SK-N-SH (cell line): ENCODE measurements around the gene CNTD1. TPM values are rescaled to one million over a fixed set of nuclear protein-coding genes. Genes with fewer than 3 reads are reported as not detected.

Experiments used
- CTCF ChIA-PET: fragments of 300-600, 350-600 bp; formaldehyde crosslinking; extraction: SDS; loops from one replicate; lab custom pipeline; 2021; lab: Yijun Ruan, JAX
- POLR2A ChIA-PET: fragments of 350-600 bp; sonication (Branson Sonifier 250); formaldehyde crosslinking; extraction: SDS; loops from one replicate; lab custom pipeline; 2020; ENCODE audit warnings: antibody characterized with exemption, inconsistent platforms; lab: Yijun Ruan, JAX
- DNase-seq: peaks from one replicate; pipeline ENCODE4 v3.0.0; 2012
- H2AFZ ChIP-seq: fragments of 200-600 bp; sonication (generic); 2 replicates; pipeline ENCODE4 v1.8.1; 2016; ENCODE audit warnings: antibody characterized with exemption, mild to moderate bottlenecking, low read depth
- H3F3A ChIP-seq: fragments of 200-600 bp; sonication (generic); replicated peaks from 2 replicates; pipeline ENCODE3; 2016; ENCODE audit warnings: antibody characterized with exemption, mild to moderate bottlenecking; ENCODE audit not compliant: insufficient read depth
- H3K27ac ChIP-seq, 2 experiments: fragments of 200-500 bp in 1 of 2; fragments of 200-600 bp in 1 of 2; sonication (Bioruptor generic) in 1 of 2; sonication (generic), shearing (Covaris generic) in 1 of 2; 2 replicates each; pipeline versions ENCODE4 v1.5.1 to v1.6.1; 2014 to 2016; ENCODE audit warnings: low read depth in 2 of 2, inconsistent platforms in 1 of 2, low read length in 1 of 2, mild to moderate bottlenecking in 1 of 2, mixed read lengths in 1 of 2
- H3K27me3 ChIP-seq: fragments of 200-600 bp; sonication (generic), shearing (Covaris generic); 2 replicates; pipeline ENCODE4 v1.6.1; 2016; ENCODE audit warnings: mixed run types; ENCODE audit not compliant: insufficient read depth
- H3K36me3 ChIP-seq, 2 experiments: fragments of 200-500 bp in 1 of 2; fragments of 200-600 bp in 1 of 2; sonication (Bioruptor generic) in 1 of 2; sonication (generic) in 1 of 2; replicated peaks in 1 of 2; 2 replicates each; pipeline versions ENCODE3 to v1.5.1; 2014 to 2016; ENCODE audit warnings: low read length in 1 of 2, mild to moderate bottlenecking in 1 of 2; ENCODE audit not compliant: insufficient read depth in 2 of 2, control insufficient read depth in 1 of 2
- H3K4me1 ChIP-seq, 2 experiments: fragments of 200-500 bp in 1 of 2; fragments of 200-600 bp in 1 of 2; sonication (Bioruptor generic) in 1 of 2; sonication (generic), shearing (Covaris generic) in 1 of 2; 2 replicates each; pipeline versions ENCODE4 v1.5.1 to v1.6.1; 2014 to 2016; ENCODE audit warnings: low read depth in 1 of 2, low read length in 1 of 2, mixed run types in 1 of 2; ENCODE audit not compliant: insufficient read depth in 2 of 2, control insufficient read depth in 1 of 2
- H3K4me2 ChIP-seq: fragments of 200-600 bp; sonication (generic), shearing (Covaris generic); 2 replicates; pipeline ENCODE4 v1.6.1; 2017; ENCODE audit warnings: mixed run types
- H3K4me3 ChIP-seq, 2 experiments: fragments of 200-500 bp in 1 of 2; fragments of 200-600 bp in 1 of 2; sonication (Bioruptor generic) in 1 of 2; sonication (generic), shearing (Covaris generic) in 1 of 2; 2 replicates each; pipeline versions ENCODE4 v1.5.1 to v1.8.1; 2014 to 2016; ENCODE audit warnings: low read depth in 2 of 2, inconsistent platforms in 1 of 2, low read length in 1 of 2, mild to moderate bottlenecking in 1 of 2, mixed read lengths in 1 of 2, moderate library complexity in 1 of 2
- H3K79me2 ChIP-seq: fragments of 200-600 bp; sonication (generic); 2 replicates; pipeline ENCODE4 v1.8.1; 2017; ENCODE audit warnings: mild to moderate bottlenecking; ENCODE audit not compliant: insufficient read depth
- H3K9ac ChIP-seq: fragments of 200-600 bp; sonication (generic); 2 replicates; pipeline ENCODE4 v1.6.1; 2017; ENCODE audit warnings: mixed run types
- H3K9me2 ChIP-seq: fragments of 200-600 bp; sonication (generic); 2 replicates; pipeline ENCODE4 v1.6.1; 2017; ENCODE audit warnings: mixed run types
- H3K9me3 ChIP-seq: fragments of 200-600 bp; sonication (generic); 2 replicates; pipeline ENCODE4 v1.6.1; 2017; ENCODE audit warnings: mixed run types, mild to moderate bottlenecking, moderate library complexity
- H4K20me1 ChIP-seq: fragments of 200-600 bp; sonication (generic); 2 replicates; pipeline ENCODE4 v1.6.1; 2017; ENCODE audit warnings: mild to moderate bottlenecking, mixed run types; ENCODE audit not compliant: insufficient read depth
- CHD2 ChIP-seq: fragments of 150-350 bp; IDR thresholded peaks from 2 replicates; pipeline ENCODE4 v1.6.1; 2018; ENCODE audit warnings: low read length; ENCODE audit not compliant: partially characterized antibody
- EZH2phosphoT487 ChIP-seq: fragments of 200-600 bp; sonication (generic); IDR thresholded peaks from 2 replicates; pipeline ENCODE4 v1.6.1; 2017; ENCODE audit warnings: low read depth, mixed run types, mild to moderate bottlenecking, antibody characterized with exemption, moderate library complexity, borderline replicate concordance
- FOSL2 ChIP-seq: IDR thresholded peaks from 2 replicates; pipeline ENCODE4 v1.4.0; 2012; ENCODE audit warnings: low read depth, mild to moderate bottlenecking, moderate library complexity, borderline replicate concordance
- FOXJ3 ChIP-seq: sonication (generic); formaldehyde crosslinking; IDR thresholded peaks from 2 replicates; pipeline ENCODE4 v1.5.1; 2020; ENCODE audit warnings: mild to moderate bottlenecking, missing genetic modification reagents
- FOXM1 ChIP-seq: IDR thresholded peaks from 2 replicates; pipeline ENCODE4 v1.4.0; 2012; ENCODE audit warnings: low read depth, mild to moderate bottlenecking
- MXI1 ChIP-seq: IDR thresholded peaks from 2 replicates; pipeline ENCODE4 v1.6.1; 2012; ENCODE audit warnings: mild to moderate bottlenecking, low read depth, low read length, improper control_type of control experiment
- NFIC ChIP-seq: IDR thresholded peaks from 2 replicates; pipeline ENCODE4 v1.4.0; 2012; ENCODE audit warnings: borderline replicate concordance
- POLR2AphosphoS5 ChIP-seq: IDR thresholded peaks from 2 replicates; pipeline ENCODE4 v1.6.1; 2012; ENCODE audit warnings: low read depth, low read length
- RAD21 ChIP-seq: IDR thresholded peaks from 2 replicates; pipeline ENCODE4 v1.6.1; 2012; ENCODE audit warnings: mild to moderate bottlenecking, low read length
- RCOR1 ChIP-seq: fragments of 150-350 bp; IDR thresholded peaks from 2 replicates; pipeline ENCODE4 v1.6.1; 2017; ENCODE audit warnings: antibody characterized with exemption, low read length
- RFX5 ChIP-seq: IDR thresholded peaks from 2 replicates; pipeline ENCODE4 v1.6.1; 2012; ENCODE audit warnings: mild to moderate bottlenecking, improper control_type of control experiment, low read length
- SIN3A ChIP-seq: IDR thresholded peaks from 2 replicates; pipeline ENCODE4 v1.6.1; 2012; ENCODE audit warnings: low read depth, mild to moderate bottlenecking, low read length, moderate library complexity, borderline replicate concordance
- SMC3 ChIP-seq: IDR thresholded peaks from 2 replicates; pipeline ENCODE4 v1.6.1; 2012; ENCODE audit warnings: low read depth, low read length, improper control_type of control experiment
- TAF1 ChIP-seq: IDR thresholded peaks from 2 replicates; pipeline ENCODE4 v1.6.1; 2012; ENCODE audit warnings: low read depth, mild to moderate bottlenecking, low read length, moderate library complexity, borderline replicate concordance
- TEAD4 ChIP-seq: IDR thresholded peaks from 2 replicates; pipeline ENCODE4 v1.4.0; 2012; ENCODE audit warnings: mild to moderate bottlenecking, borderline replicate concordance; ENCODE audit not compliant: insufficient read depth
- WGBS: methylation state at CpG from one replicate; pipeline ENCODE4 v1.1.6; 2017; ENCODE audit warnings: low lambda C conversion rate; 5-methylcytosine and 5-hydroxymethylcytosine counted together
- polyA plus RNA-seq, 3 experiments: library from polyadenylated mRNA; depleted of rRNA; stranded (reverse); fragments of >200 nt; gene quantifications; 2 replicates each; pipeline ENCODE4 v1.2.3, GENCODE V29; 2012
- TF ChIP-seq, protein P1 (sequence below): fragments of 150-350 bp; IDR thresholded peaks from 2 replicates; pipeline ENCODE4 v1.6.1; 2016; ENCODE audit warnings: mild to moderate bottlenecking, low read depth, low read length
- TF ChIP-seq, protein P2 (sequence below): IDR thresholded peaks from 2 replicates; pipeline ENCODE4; 2012
- TF ChIP-seq, protein P3 (sequence below): IDR thresholded peaks from 2 replicates; pipeline ENCODE4 v1.6.1; 2012; ENCODE audit warnings: mild to moderate bottlenecking, low read depth, low read length, moderate library complexity
- TF ChIP-seq, protein P4 (sequence below): fragments of 150-350 bp; IDR thresholded peaks from 2 replicates; pipeline ENCODE4 v1.6.1; 2017; ENCODE audit warnings: antibody characterized with exemption, low read length, low read depth, borderline replicate concordance

The CNTD1 gene
- polyA plus RNA-seq, 1 of the 3 experiments (the other 2 are of a cell fraction), result not detected

DNA sequence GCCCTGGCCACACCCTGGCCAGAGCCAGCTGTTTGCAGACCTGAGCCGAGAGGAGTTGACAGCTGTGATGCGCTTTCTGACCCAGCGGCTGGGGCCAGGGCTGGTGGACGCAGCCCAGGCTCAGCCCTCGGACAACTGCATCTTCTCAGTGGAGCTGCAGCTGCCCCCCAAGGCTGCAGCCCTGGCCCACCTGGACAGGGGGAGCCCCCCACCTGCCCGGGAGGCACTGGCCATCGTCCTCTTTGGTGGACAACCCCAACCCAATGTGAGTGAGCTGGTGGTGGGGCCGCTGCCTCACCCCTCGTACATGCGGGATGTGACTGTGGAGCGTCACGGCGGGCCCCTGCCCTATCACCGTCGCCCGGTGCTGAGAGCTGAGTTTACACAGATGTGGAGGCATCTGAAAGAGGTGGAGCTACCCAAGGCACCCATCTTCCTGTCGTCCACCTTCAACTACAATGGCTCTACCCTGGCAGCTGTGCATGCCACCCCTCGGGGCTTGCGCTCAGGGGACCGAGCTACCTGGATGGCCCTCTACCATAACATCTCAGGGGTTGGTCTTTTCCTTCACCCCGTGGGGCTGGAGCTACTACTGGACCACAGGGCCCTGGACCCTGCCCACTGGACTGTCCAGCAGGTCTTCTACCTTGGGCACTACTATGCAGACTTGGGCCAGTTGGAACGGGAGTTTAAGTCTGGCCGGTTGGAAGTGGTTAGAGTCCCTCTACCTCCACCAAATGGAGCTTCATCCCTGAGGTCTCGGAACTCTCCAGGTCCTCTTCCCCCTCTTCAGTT is 46.3 kb downstream of the CNTD1 start:
- no peak for DNase-seq
- Histone ChIP-seq H3K4me3 (no peak overlapping the region), H3K9me2 (no peaks in the 10 kb centered on the region), H3K9ac (no peak overlapping the region), H3K4me1 (peaks cover 0 to 3% of the 10 kb centered on the region in 2 experiments; a peak in 1 of 4 replicates), H4K20me1 (0 out of 2 replicates have a peak, but pooled peaks cover 10% of the 10 kb centered on the region), H3K79me2 (no peaks in the 10 kb centered on the region), H3K9me3 (no peaks in the 10 kb centered on the region), H3K36me3 (peaks cover 24 to 51% of the 10 kb centered on the region in 2 experiments), H3F3A (peaks cover 19% of the 10 kb centered on the region), H3K27ac (no peak overlapping the region), H3K4me2 (no peak overlapping the region), H3K27me3 (no peaks in the 10 kb centered on the region), H2AFZ (no peak overlapping the region)
- 91% methylated on average over 16 of the region's 24 CpGs for WGBS
- TF ChIP-seq POLR2AphosphoS5 (no peak), RFX5 (no peak), RCOR1 (no peak), EZH2phosphoT487 (no peak), FOXJ3 (CRISPR knock-in tag) (no peak), FOXM1 (no peak), TAF1 (no peak), SMC3 (no peak), FOSL2 (no peak), SIN3A (no peak), TEAD4 (no peak), MXI1 (no peak), RAD21 (no peak), CHD2 (no peak), NFIC (no peak)
- TF ChIP-seq, protein P1, sequence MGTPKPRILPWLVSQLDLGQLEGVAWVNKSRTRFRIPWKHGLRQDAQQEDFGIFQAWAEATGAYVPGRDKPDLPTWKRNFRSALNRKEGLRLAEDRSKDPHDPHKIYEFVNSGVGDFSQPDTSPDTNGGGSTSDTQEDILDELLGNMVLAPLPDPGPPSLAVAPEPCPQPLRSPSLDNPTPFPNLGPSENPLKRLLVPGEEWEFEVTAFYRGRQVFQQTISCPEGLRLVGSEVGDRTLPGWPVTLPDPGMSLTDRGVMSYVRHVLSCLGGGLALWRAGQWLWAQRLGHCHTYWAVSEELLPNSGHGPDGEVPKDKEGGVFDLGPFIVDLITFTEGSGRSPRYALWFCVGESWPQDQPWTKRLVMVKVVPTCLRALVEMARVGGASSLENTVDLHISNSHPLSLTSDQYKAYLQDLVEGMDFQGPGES, result no peak
- TF ChIP-seq, protein P2, sequence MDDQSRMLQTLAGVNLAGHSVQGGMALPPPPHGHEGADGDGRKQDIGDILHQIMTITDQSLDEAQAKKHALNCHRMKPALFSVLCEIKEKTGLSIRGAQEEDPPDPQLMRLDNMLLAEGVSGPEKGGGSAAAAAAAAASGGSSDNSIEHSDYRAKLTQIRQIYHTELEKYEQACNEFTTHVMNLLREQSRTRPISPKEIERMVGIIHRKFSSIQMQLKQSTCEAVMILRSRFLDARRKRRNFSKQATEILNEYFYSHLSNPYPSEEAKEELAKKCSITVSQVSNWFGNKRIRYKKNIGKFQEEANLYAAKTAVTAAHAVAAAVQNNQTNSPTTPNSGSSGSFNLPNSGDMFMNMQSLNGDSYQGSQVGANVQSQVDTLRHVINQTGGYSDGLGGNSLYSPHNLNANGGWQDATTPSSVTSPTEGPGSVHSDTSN, result no peak
- TF ChIP-seq, protein P3, sequence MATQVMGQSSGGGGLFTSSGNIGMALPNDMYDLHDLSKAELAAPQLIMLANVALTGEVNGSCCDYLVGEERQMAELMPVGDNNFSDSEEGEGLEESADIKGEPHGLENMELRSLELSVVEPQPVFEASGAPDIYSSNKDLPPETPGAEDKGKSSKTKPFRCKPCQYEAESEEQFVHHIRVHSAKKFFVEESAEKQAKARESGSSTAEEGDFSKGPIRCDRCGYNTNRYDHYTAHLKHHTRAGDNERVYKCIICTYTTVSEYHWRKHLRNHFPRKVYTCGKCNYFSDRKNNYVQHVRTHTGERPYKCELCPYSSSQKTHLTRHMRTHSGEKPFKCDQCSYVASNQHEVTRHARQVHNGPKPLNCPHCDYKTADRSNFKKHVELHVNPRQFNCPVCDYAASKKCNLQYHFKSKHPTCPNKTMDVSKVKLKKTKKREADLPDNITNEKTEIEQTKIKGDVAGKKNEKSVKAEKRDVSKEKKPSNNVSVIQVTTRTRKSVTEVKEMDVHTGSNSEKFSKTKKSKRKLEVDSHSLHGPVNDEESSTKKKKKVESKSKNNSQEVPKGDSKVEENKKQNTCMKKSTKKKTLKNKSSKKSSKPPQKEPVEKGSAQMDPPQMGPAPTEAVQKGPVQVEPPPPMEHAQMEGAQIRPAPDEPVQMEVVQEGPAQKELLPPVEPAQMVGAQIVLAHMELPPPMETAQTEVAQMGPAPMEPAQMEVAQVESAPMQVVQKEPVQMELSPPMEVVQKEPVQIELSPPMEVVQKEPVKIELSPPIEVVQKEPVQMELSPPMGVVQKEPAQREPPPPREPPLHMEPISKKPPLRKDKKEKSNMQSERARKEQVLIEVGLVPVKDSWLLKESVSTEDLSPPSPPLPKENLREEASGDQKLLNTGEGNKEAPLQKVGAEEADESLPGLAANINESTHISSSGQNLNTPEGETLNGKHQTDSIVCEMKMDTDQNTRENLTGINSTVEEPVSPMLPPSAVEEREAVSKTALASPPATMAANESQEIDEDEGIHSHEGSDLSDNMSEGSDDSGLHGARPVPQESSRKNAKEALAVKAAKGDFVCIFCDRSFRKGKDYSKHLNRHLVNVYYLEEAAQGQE, result no peak
- TF ChIP-seq, protein P4, sequence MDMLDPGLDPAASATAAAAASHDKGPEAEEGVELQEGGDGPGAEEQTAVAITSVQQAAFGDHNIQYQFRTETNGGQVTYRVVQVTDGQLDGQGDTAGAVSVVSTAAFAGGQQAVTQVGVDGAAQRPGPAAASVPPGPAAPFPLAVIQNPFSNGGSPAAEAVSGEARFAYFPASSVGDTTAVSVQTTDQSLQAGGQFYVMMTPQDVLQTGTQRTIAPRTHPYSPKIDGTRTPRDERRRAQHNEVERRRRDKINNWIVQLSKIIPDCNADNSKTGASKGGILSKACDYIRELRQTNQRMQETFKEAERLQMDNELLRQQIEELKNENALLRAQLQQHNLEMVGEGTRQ, result no peak
- POLR2A ChIA-PET, result interaction anchor here (1.8 kb wide), 1 partner anchor 153 kb away, joined by 6 read pairs; the partner anchor contains the start of gene RPL27
- CTCF ChIA-PET, result interaction anchor here (1.0 to 4.7 kb wide), 10 partner anchors 8 to 153 kb away, joined by 3 to 34 read pairs (median 8); partner anchors contain the start of genes BECN1 and RPL27
